ENCODE data around the gene RSKR.

- TF ChIP-seq POLR2AphosphoS5 (IDR thresholded peaks at IDR 0.05) (no peak), CTCF (IDR thresholded peaks at IDR 0.05) (no peak), POLR2A (IDR thresholded peaks at IDR 0.05) (no peak)
These were observed 32.2 kb upstream of the RSKR start for GRCh38 chr17:28646039-28646754.
